Mucosa of rectum (tissue), 2 donors: ENCODE measurements around the gene ATP6V0E2.

ENCODE experiments used
- H3K27ac ChIP-seq, 2 donors: one replicate each; pipeline ENCODE4 v1.7.0; 2013; ENCODE audit warnings: inconsistent platforms in 2 of 2, low read depth in 2 of 2, low read length in 2 of 2
- H3K27me3 ChIP-seq, 2 donors: one replicate each; pipeline ENCODE4 v1.7.0; 2013; ENCODE audit warnings: low read length in 2 of 2; ENCODE audit not compliant: control insufficient read depth in 2 of 2, insufficient read depth in 2 of 2
- H3K36me3 ChIP-seq, 2 donors: one replicate each; pipeline ENCODE4 v1.7.0; 2013; ENCODE audit warnings: low read length in 2 of 2; ENCODE audit not compliant: control insufficient read depth in 2 of 2, insufficient read depth in 2 of 2
- H3K4me1 ChIP-seq, 2 donors: one replicate each; pipeline ENCODE4 v1.7.0; 2013; ENCODE audit warnings: low read length in 2 of 2, mild to moderate bottlenecking in 1 of 2; ENCODE audit not compliant: control insufficient read depth in 2 of 2, insufficient read depth in 2 of 2
- H3K4me3 ChIP-seq, 2 donors: one replicate each; pipeline ENCODE4 v1.7.0; 2013; ENCODE audit warnings: low read length in 2 of 2
- H3K9ac ChIP-seq, 2 donors: one replicate each; pipeline ENCODE4 v1.7.0; 2013; ENCODE audit warnings: low read length in 2 of 2, low read depth in 1 of 2, mild to moderate bottlenecking in 1 of 2
- H3K9me3 ChIP-seq, 2 donors: one replicate each; pipeline ENCODE4 v1.7.0; 2013; ENCODE audit warnings: low read length in 2 of 2; ENCODE audit not compliant: control insufficient read depth in 2 of 2
- donor health status: healthy.
- donor health status: Normal muscosa, but diverticular disease.

Gene ATP6V0E2

GRCh38 chr7:149839933-149840332 is 33.8 kb upstream of the ATP6V0E2 start:
- no peak overlapping the region for H3K27ac ChIP-seq
- H3K9ac ChIP-seq: no peak overlapping the region
- no peak overlapping the region for H3K4me3 ChIP-seq
- no peaks in the 10 kb centered on the region for H3K27me3 ChIP-seq
- H3K4me1 ChIP-seq: no peaks in the 10 kb centered on the region
- no peaks in the 10 kb centered on the region for H3K36me3 ChIP-seq
- no peaks in the 10 kb centered on the region for H3K9me3 ChIP-seq

GRCh38 chr7:149843566-149843965 is 30.2 kb upstream of the ATP6V0E2 start:
- Histone ChIP-seq H3K27me3 (no peaks in the 10 kb centered on the region), H3K4me3 (no peak overlapping the region)

GRCh38 chr7:149844445-149844844 is 29.3 kb upstream of the ATP6V0E2 start:
- Histone ChIP-seq H3K36me3 (peaks cover 5 to 12% of the 10 kb centered on the region in 2 donors), H3K27me3 (no peaks in the 10 kb centered on the region), H3K27ac (no peak overlapping the region)

More at GRCh38 chr7:149843566-149843965, 30.2 kb upstream of the ATP6V0E2 start:
- Histone ChIP-seq H3K9ac (no peak overlapping the region), H3K4me1 (no peaks in the 10 kb centered on the region), H3K9me3 (no peaks in the 10 kb centered on the region), H3K36me3 (peaks cover 5 to 9% of the 10 kb centered on the region in 2 donors), H3K27ac (no peak overlapping the region)

GRCh38 chr7:149845257-149845980 is 28.4 kb upstream of the ATP6V0E2 start:
- Histone ChIP-seq H3K9ac (no peak overlapping the region), H3K27me3 (no peaks in the 10 kb centered on the region), H3K9me3 (no peaks in the 10 kb centered on the region), H3K4me3 (no peak overlapping the region), H3K4me1 (no peaks in the 10 kb centered on the region), H3K27ac (no peak overlapping the region), H3K36me3 (peaks cover 5 to 12% of the 10 kb centered on the region in 2 donors)

More at GRCh38 chr7:149844445-149844844, 29.3 kb upstream of the ATP6V0E2 start:
- no peak overlapping the region for H3K4me3 ChIP-seq
- no peaks in the 10 kb centered on the region for H3K4me1 ChIP-seq
- H3K9me3 ChIP-seq: no peaks in the 10 kb centered on the region
- no peak overlapping the region for H3K9ac ChIP-seq

GRCh38 chr7:149846021-149846420 is 27.7 kb upstream of the ATP6V0E2 start:
- H3K27me3 ChIP-seq: no peaks in the 10 kb centered on the region
- no peak overlapping the region for H3K27ac ChIP-seq
- H3K36me3 ChIP-seq: peaks cover 5 to 12% of the 10 kb centered on the region in 2 donors
- H3K4me1 ChIP-seq: no peaks in the 10 kb centered on the region
- H3K4me3 ChIP-seq: no peak overlapping the region
- H3K9ac ChIP-seq: no peak overlapping the region
- H3K9me3 ChIP-seq: no peaks in the 10 kb centered on the region

GRCh38 chr7:149846436-149847046 is 27.2 kb upstream of the ATP6V0E2 start:
- no peak overlapping the region for H3K4me3 ChIP-seq
- no peaks in the 10 kb centered on the region for H3K9me3 ChIP-seq
- no peak overlapping the region for H3K9ac ChIP-seq
- H3K27me3 ChIP-seq: no peaks in the 10 kb centered on the region
- H3K27ac ChIP-seq: no peak overlapping the region
- peaks cover 5 to 12% of the 10 kb centered on the region in 2 donors for H3K36me3 ChIP-seq
- H3K4me1 ChIP-seq: no peaks in the 10 kb centered on the region

- Histone ChIP-seq H3K27me3 (no peaks in the 10 kb centered on the region), H3K36me3 (peaks cover 5 to 12% of the 10 kb centered on the region in 2 donors), H3K27ac (no peak overlapping the region), H3K9ac (no peak overlapping the region), H3K9me3 (no peaks in the 10 kb centered on the region), H3K4me3 (no peak overlapping the region), H3K4me1 (no peaks in the 10 kb centered on the region)
These were observed 24.6 kb upstream of the ATP6V0E2 start for GRCh38 chr7:149849174-149849573.

- H3K9me3 ChIP-seq: no peaks in the 10 kb centered on the region
- H3K9ac ChIP-seq: no peak overlapping the region
- peaks cover 5 to 12% of the 10 kb centered on the region in 2 donors for H3K36me3 ChIP-seq
These were observed 23.7 kb upstream of the ATP6V0E2 start for GRCh38 chr7:149850007-149850594.

GRCh38 chr7:149850716-149851115 is 23.1 kb upstream of the ATP6V0E2 start:
- no peak overlapping the region for H3K9ac ChIP-seq
- no peaks in the 10 kb centered on the region for H3K27me3 ChIP-seq
- peaks cover 5 to 12% of the 10 kb centered on the region in 2 donors for H3K36me3 ChIP-seq
- no peak overlapping the region for H3K4me3 ChIP-seq
- no peak overlapping the region for H3K27ac ChIP-seq
- H3K9me3 ChIP-seq: no peaks in the 10 kb centered on the region
- peaks cover 0 to 4% of the 10 kb centered on the region in 2 donors for H3K4me1 ChIP-seq

More at GRCh38 chr7:149850007-149850594, 23.7 kb upstream of the ATP6V0E2 start:
- Histone ChIP-seq H3K4me1 (peaks cover 0 to 4% of the 10 kb centered on the region in 2 donors), H3K27me3 (no peaks in the 10 kb centered on the region), H3K27ac (no peak overlapping the region), H3K4me3 (no peak overlapping the region)

- H3K4me3 ChIP-seq: no peak overlapping the region
- H3K36me3 ChIP-seq: peaks cover 5 to 12% of the 10 kb centered on the region in 2 donors
- no peak overlapping the region for H3K27ac ChIP-seq
- peaks cover 0 to 4% of the 10 kb centered on the region in 2 donors for H3K4me1 ChIP-seq
- no peaks in the 10 kb centered on the region for H3K27me3 ChIP-seq
- H3K9ac ChIP-seq: no peak overlapping the region
- H3K9me3 ChIP-seq: no peaks in the 10 kb centered on the region
These were observed 22.3 kb upstream of the ATP6V0E2 start for GRCh38 chr7:149851449-149851848.
